Activated effector memory CD4-positive, alpha-beta T cell treated with Interleukin-2 at 50 U/mL for 16 hours (primary cell): ENCODE data around the gene DDX54.
A peak's percentile ranks its signal among the peaks of the same experiment; 100 is the strongest.

Source experiments
- DNase-seq: peaks from one replicate; pipeline ENCODE4 v3.0.0-alpha.2; 2020

Gene DDX54

GRCh38 chr12:113185180-113186032, at the start of gene DDX54, which contains the start of gene RITA1:
Gene DDX54, minus strand, starts transcription at chr12:113185478. Its CDS starts 27 bp downstream, at chr12:113185451.
Gene RITA1, plus strand, starts transcription at chr12:113185721. Its CDS starts 1,026 bp downstream, at chr12:113186747.
- peak; percentile 77 for DNase-seq

GRCh38 chr12:113234483-113234882, 49.2 kb upstream of the DDX54 start:
- DNase-seq = no peak

GRCh38 chr12:113233967-113234366, 48.7 kb upstream of the DDX54 start:
- no peak for DNase-seq

GRCh38 chr12:113232840-113233585, 47.7 kb upstream of the DDX54 start:
- peak; percentile 37 for DNase-seq

GRCh38 chr12:113232089-113232839, 47.0 kb upstream of the DDX54 start:
- DNase-seq = no peak

GRCh38 chr12:113231235-113232088, 46.2 kb upstream of the DDX54 start:
- no peak for DNase-seq

- DNase-seq = no peak
Observed at GRCh38 chr12:113230315-113231234, 45.3 kb upstream of the DDX54 start.

GRCh38 chr12:113228394-113229028, 43.2 kb upstream of the DDX54 start:
- no peak for DNase-seq

- DNase-seq = no peak
Observed at GRCh38 chr12:113227686-113228391, 42.6 kb upstream of the DDX54 start.

- no peak for DNase-seq
Observed at GRCh38 chr12:113226696-113227568, 41.7 kb upstream of the DDX54 start.

GRCh38 chr12:113224955-113225354, 39.7 kb upstream of the DDX54 start:
- no peak for DNase-seq

- no peak for DNase-seq
Observed at GRCh38 chr12:113222730-113223531, 37.7 kb upstream of the DDX54 start.

- no peak for DNase-seq
Observed at GRCh38 chr12:113221997-113222729, 36.9 kb upstream of the DDX54 start.

- peak; percentile 99 for DNase-seq
Observed at GRCh38 chr12:113221181-113221996, 36.1 kb upstream of the DDX54 start, which contains the start of gene TPCN1. Gene TPCN1, plus strand, starts transcription at chr12:113221464. Its CDS starts 5,389 bp downstream, at chr12:113226853.

- no peak for DNase-seq
Observed at GRCh38 chr12:113220593-113221180, 35.4 kb upstream of the DDX54 start.

GRCh38 chr12:113216027-113216426, 30.7 kb upstream of the DDX54 start:
- no peak for DNase-seq
